ENCODE measurements around the gene ZNF844.

GRCh38 chr19:12075538-12076139 is 11.1 kb downstream of the ZNF844 start:
- TF ChIP-seq, protein P1, sequence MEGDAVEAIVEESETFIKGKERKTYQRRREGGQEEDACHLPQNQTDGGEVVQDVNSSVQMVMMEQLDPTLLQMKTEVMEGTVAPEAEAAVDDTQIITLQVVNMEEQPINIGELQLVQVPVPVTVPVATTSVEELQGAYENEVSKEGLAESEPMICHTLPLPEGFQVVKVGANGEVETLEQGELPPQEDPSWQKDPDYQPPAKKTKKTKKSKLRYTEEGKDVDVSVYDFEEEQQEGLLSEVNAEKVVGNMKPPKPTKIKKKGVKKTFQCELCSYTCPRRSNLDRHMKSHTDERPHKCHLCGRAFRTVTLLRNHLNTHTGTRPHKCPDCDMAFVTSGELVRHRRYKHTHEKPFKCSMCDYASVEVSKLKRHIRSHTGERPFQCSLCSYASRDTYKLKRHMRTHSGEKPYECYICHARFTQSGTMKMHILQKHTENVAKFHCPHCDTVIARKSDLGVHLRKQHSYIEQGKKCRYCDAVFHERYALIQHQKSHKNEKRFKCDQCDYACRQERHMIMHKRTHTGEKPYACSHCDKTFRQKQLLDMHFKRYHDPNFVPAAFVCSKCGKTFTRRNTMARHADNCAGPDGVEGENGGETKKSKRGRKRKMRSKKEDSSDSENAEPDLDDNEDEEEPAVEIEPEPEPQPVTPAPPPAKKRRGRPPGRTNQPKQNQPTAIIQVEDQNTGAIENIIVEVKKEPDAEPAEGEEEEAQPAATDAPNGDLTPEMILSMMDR (IDR thresholded peaks at IDR 0.05; ENCODE audit: low read depth, low read length, poor library complexity, severe bottlenecking), result no peak
- no peak for TF ChIP-seq EZH2phosphoT487 (IDR thresholded peaks at IDR 0.05; ENCODE audit: borderline replicate concordance, low read length)
